Activated naive CD8-positive, alpha-beta T cell treated with anti-CD3 and anti-CD28 coated beads, Interleukin-2, amount 50 U/mL, for 24 hours (primary cell): Measurements from ENCODE around the gene C22orf39.

ENCODE experiments used
- ATAC-seq: fragments of 150-1000 bp; cut with Tn5 transposase; one replicate; pipeline ENCODE4 v1.10.0; 2021
- DNase-seq: peaks from one replicate; pipeline ENCODE4 v3.0.0; 2021
- H3K27ac Mint-ChIP-seq: one replicate; pipeline ENCODE4 v1.8.0; 2021; ENCODE audit warnings: mild to moderate bottlenecking, mixed read lengths
- H3K27me3 Mint-ChIP-seq: one replicate; pipeline ENCODE4 v1.8.0; 2021; ENCODE audit warnings: mixed read lengths
- H3K36me3 Mint-ChIP-seq: one replicate; pipeline ENCODE4 v1.8.0; 2021; ENCODE audit warnings: low read depth, mixed read lengths
- H3K4me1 Mint-ChIP-seq: one replicate; pipeline ENCODE4 v1.8.0; 2021; ENCODE audit warnings: mixed read lengths
- H3K4me3 Mint-ChIP-seq: one replicate; pipeline ENCODE4 v1.8.0; 2021; ENCODE audit warnings: mild to moderate bottlenecking, moderate library complexity, mixed read lengths
- H3K9me3 Mint-ChIP-seq: one replicate; pipeline ENCODE4 v1.8.0; 2021; ENCODE audit warnings: mixed read lengths

The C22orf39 gene

GRCh38 chr22:19480173-19480568, 32.7 kb upstream of the C22orf39 start:
- Mint-ChIP-seq H3K9me3 (no peaks in the 10 kb centered on the region), H3K4me1 (peaks cover 40% of the 10 kb centered on the region), H3K27me3 (peaks cover 2% of the 10 kb centered on the region), H3K27ac (peak overlapping the region; percentile 99), H3K4me3 (peak overlapping the region; percentile 97), H3K36me3 (peaks cover 44% of the 10 kb centered on the region)
- DNase-seq (no peak), ATAC-seq (peak; percentile 0)

- Mint-ChIP-seq H3K4me3 (peak within 1 kb of the TSS; percentile 97), H3K4me1 (peaks cover 40% of the 10 kb centered on the region), H3K9me3 (no peaks in the 10 kb centered on the region), H3K27me3 (peaks cover 2% of the 10 kb centered on the region), H3K36me3 (peaks cover 38% of the 10 kb centered on the region), H3K27ac (peak within 1 kb of the TSS; percentile 99)
- ATAC-seq: peak; percentile 95
- DNase-seq: peak; percentile 91
Observed at GRCh38 chr22:19479355-19480172, 32.1 kb upstream of the C22orf39 start, which contains the start of gene CDC45. TSS of gene CDC45 (plus strand) at chr22:19479920. CDS start at chr22:19479969, 49 bp downstream.

- Mint-ChIP-seq H3K4me1 (peaks cover 40% of the 10 kb centered on the region), H3K9me3 (no peaks in the 10 kb centered on the region), H3K27ac (peak within 1 kb of the TSS; percentile 99), H3K27me3 (peaks cover 2% of the 10 kb centered on the region), H3K4me3 (peak within 1 kb of the TSS; percentile 97), H3K36me3 (peaks cover 34% of the 10 kb centered on the region)
- ATAC-seq (peak; percentile 58), DNase-seq (peak; percentile 82)
Observed at GRCh38 chr22:19478901-19479354, 31.4 kb upstream of the C22orf39 start, which contains the start of gene UFD1. TSS of gene UFD1 (minus strand) at chr22:19479193. CDS start at chr22:19479085, 108 bp downstream.

GRCh38 chr22:19478045-19478900, 30.8 kb upstream of the C22orf39 start:
- Mint-ChIP-seq H3K4me1 (peaks cover 34% of the 10 kb centered on the region), H3K27me3 (peaks cover 2% of the 10 kb centered on the region), H3K27ac (peak overlapping the region; percentile 99), H3K36me3 (peaks cover 32% of the 10 kb centered on the region), H3K9me3 (no peaks in the 10 kb centered on the region), H3K4me3 (peak overlapping the region; percentile 97)
- ATAC-seq (no peak), DNase-seq (peak; percentile 12)

- DNase-seq (no peak), ATAC-seq (no peak)
- peaks cover 28% of the 10 kb centered on the region for H3K36me3 Mint-ChIP-seq
Observed at GRCh38 chr22:19477321-19478044, 30.0 kb upstream of the C22orf39 start.

GRCh38 chr22:19476023-19476422, 28.5 kb upstream of the C22orf39 start:
- Mint-ChIP-seq H3K9me3 (no peaks in the 10 kb centered on the region), H3K27me3 (peaks cover 2% of the 10 kb centered on the region), H3K36me3 (peaks cover 37% of the 10 kb centered on the region), H3K27ac (no peak overlapping the region), H3K4me3 (no peak overlapping the region), H3K4me1 (peaks cover 31% of the 10 kb centered on the region)
- ATAC-seq (no peak), DNase-seq (no peak)

More at GRCh38 chr22:19477321-19478044, 30.0 kb upstream of the C22orf39 start:
- Mint-ChIP-seq H3K4me1 (peaks cover 33% of the 10 kb centered on the region), H3K27ac (peak overlapping the region; percentile 99), H3K27me3 (peaks cover 2% of the 10 kb centered on the region), H3K4me3 (peak overlapping the region; percentile 97), H3K9me3 (no peaks in the 10 kb centered on the region)

- Mint-ChIP-seq H3K27me3 (no peaks in the 10 kb centered on the region), H3K27ac (no peak overlapping the region), H3K9me3 (no peaks in the 10 kb centered on the region), H3K4me1 (peaks cover 18% of the 10 kb centered on the region), H3K36me3 (peaks cover 38% of the 10 kb centered on the region), H3K4me3 (no peak overlapping the region)
- ATAC-seq (peak; percentile 29), DNase-seq (no peak)
Observed at GRCh38 chr22:19473578-19473977, 26.1 kb upstream of the C22orf39 start.

- H3K27ac Mint-ChIP-seq: no peak overlapping the region
- peaks cover 10% of the 10 kb centered on the region for H3K4me1 Mint-ChIP-seq
- no peaks in the 10 kb centered on the region for H3K9me3 Mint-ChIP-seq
- DNase-seq: no peak
- no peaks in the 10 kb centered on the region for H3K27me3 Mint-ChIP-seq
- H3K4me3 Mint-ChIP-seq: no peak overlapping the region
- ATAC-seq: no peak
- H3K36me3 Mint-ChIP-seq: peaks cover 51% of the 10 kb centered on the region
Observed at GRCh38 chr22:19472233-19472632, 24.7 kb upstream of the C22orf39 start.

GRCh38 chr22:19471572-19471971, 24.1 kb upstream of the C22orf39 start:
- peaks cover 54% of the 10 kb centered on the region for H3K36me3 Mint-ChIP-seq
- DNase-seq: no peak
- no peak overlapping the region for H3K4me3 Mint-ChIP-seq
- no peak overlapping the region for H3K27ac Mint-ChIP-seq
- H3K9me3 Mint-ChIP-seq: no peaks in the 10 kb centered on the region
- no peak for ATAC-seq
- no peaks in the 10 kb centered on the region for H3K27me3 Mint-ChIP-seq
- peaks cover 7% of the 10 kb centered on the region for H3K4me1 Mint-ChIP-seq

- no peak for DNase-seq
- Mint-ChIP-seq H3K4me3 (no peak overlapping the region), H3K36me3 (peaks cover 59% of the 10 kb centered on the region), H3K4me1 (no peaks in the 10 kb centered on the region), H3K27me3 (no peaks in the 10 kb centered on the region), H3K9me3 (no peaks in the 10 kb centered on the region), H3K27ac (no peak overlapping the region)
- ATAC-seq: no peak
Observed at GRCh38 chr22:19470010-19470409, 22.5 kb upstream of the C22orf39 start.

GRCh38 chr22:19469421-19469820, 21.9 kb upstream of the C22orf39 start:
- no peak overlapping the region for H3K4me3 Mint-ChIP-seq
- no peak for ATAC-seq
- no peak overlapping the region for H3K27ac Mint-ChIP-seq
- no peaks in the 10 kb centered on the region for H3K9me3 Mint-ChIP-seq
- no peaks in the 10 kb centered on the region for H3K4me1 Mint-ChIP-seq
- no peak for DNase-seq
- no peaks in the 10 kb centered on the region for H3K27me3 Mint-ChIP-seq
- H3K36me3 Mint-ChIP-seq: peaks cover 60% of the 10 kb centered on the region

GRCh38 chr22:19467912-19468311, 20.4 kb upstream of the C22orf39 start:
- Mint-ChIP-seq H3K27me3 (no peaks in the 10 kb centered on the region), H3K36me3 (peaks cover 53% of the 10 kb centered on the region), H3K9me3 (no peaks in the 10 kb centered on the region), H3K4me3 (no peak overlapping the region), H3K4me1 (no peaks in the 10 kb centered on the region), H3K27ac (no peak overlapping the region)
- DNase-seq (no peak), ATAC-seq (no peak)

GRCh38 chr22:19466848-19467752, 19.6 kb upstream of the C22orf39 start:
- no peaks in the 10 kb centered on the region for H3K4me1 Mint-ChIP-seq
- ATAC-seq: no peak
- DNase-seq: no peak
- H3K9me3 Mint-ChIP-seq: no peaks in the 10 kb centered on the region
- H3K36me3 Mint-ChIP-seq: peaks cover 53% of the 10 kb centered on the region
- H3K4me3 Mint-ChIP-seq: no peak overlapping the region
- no peaks in the 10 kb centered on the region for H3K27me3 Mint-ChIP-seq
- no peak overlapping the region for H3K27ac Mint-ChIP-seq
